Astrocyte (in vitro differentiated cells and primary cell): ENCODE results near the gene LOXHD1. TPM values are rescaled to one million over a fixed set of nuclear protein-coding genes. Genes with fewer than 3 reads are reported as not detected.

ENCODE experiments used
- DNase-seq: peaks from one replicate; pipeline ENCODE4 v3.0.0-alpha.2; 2010; ENCODE audit warnings: low read depth
- FAIRE-seq: peaks from 2 replicates; lab custom pipeline; 2011; peaks lifted over from hg19 to GRCh38; lab: Jason Lieb, UNC
- H2AFZ ChIP-seq: 2 replicates; pipeline ENCODE4 v1.6.0; 2012; ENCODE audit warnings: low read depth, low read length, inconsistent platforms
- H3K27ac ChIP-seq: 2 replicates; pipeline ENCODE4 v1.5.1; 2011; ENCODE audit warnings: low read depth, low read length, inconsistent platforms
- H3K27me3 ChIP-seq: 2 replicates; pipeline ENCODE4 v1.6.0; 2011; ENCODE audit warnings: low read length, inconsistent platforms; ENCODE audit not compliant: insufficient read depth
- H3K36me3 ChIP-seq: 2 replicates; pipeline ENCODE4 v1.5.1; 2011; ENCODE audit warnings: low read length, inconsistent platforms; ENCODE audit not compliant: insufficient read depth
- H3K4me1 ChIP-seq: 2 replicates; pipeline ENCODE4 v1.5.1; 2011; ENCODE audit warnings: low read length, inconsistent platforms; ENCODE audit not compliant: insufficient read depth
- H3K4me2 ChIP-seq: 2 replicates; pipeline ENCODE4 v1.6.0; 2012; ENCODE audit warnings: low read length, inconsistent platforms
- H3K4me3 ChIP-seq: 2 replicates; pipeline ENCODE4 v1.5.1; 2011; ENCODE audit warnings: low read depth, mild to moderate bottlenecking, low read length, inconsistent platforms; ENCODE audit not compliant: insufficient read depth
- H3K79me2 ChIP-seq: 2 replicates; pipeline ENCODE4 v1.6.0; 2012; ENCODE audit warnings: mild to moderate bottlenecking, low read length, inconsistent platforms; ENCODE audit not compliant: insufficient read depth
- H3K9ac ChIP-seq: 2 replicates; pipeline ENCODE4 v1.6.0; 2012; ENCODE audit warnings: mild to moderate bottlenecking, low read length, inconsistent platforms
- H3K9me3 ChIP-seq: 2 replicates; pipeline ENCODE4 v1.5.1; 2012; ENCODE audit warnings: low read depth, mild to moderate bottlenecking, low read length, inconsistent platforms; ENCODE audit not compliant: insufficient read depth
- H4K20me1 ChIP-seq: 2 replicates; pipeline ENCODE4 v1.6.0; 2012; ENCODE audit warnings: low read length, inconsistent platforms; ENCODE audit not compliant: insufficient read depth
- H3K27ac Mint-ChIP-seq: one replicate; pipeline ENCODE4 v1.8.0; 2021; ENCODE audit warnings: mild to moderate bottlenecking, mixed read lengths; ENCODE audit not compliant: unreplicated experiment
- H3K27me3 Mint-ChIP-seq: one replicate; pipeline ENCODE4 v1.8.0; 2021; ENCODE audit warnings: low read depth, mixed read lengths; ENCODE audit not compliant: unreplicated experiment
- H3K36me3 Mint-ChIP-seq: one replicate; pipeline ENCODE4 v1.8.0; 2021; ENCODE audit warnings: low read depth, mixed read lengths; ENCODE audit not compliant: unreplicated experiment
- H3K4me1 Mint-ChIP-seq: one replicate; pipeline ENCODE4 v1.8.0; 2021; ENCODE audit warnings: low read depth, mixed read lengths; ENCODE audit not compliant: unreplicated experiment
- H3K4me3 Mint-ChIP-seq: one replicate; pipeline ENCODE4 v1.8.0; 2021; ENCODE audit warnings: mild to moderate bottlenecking, moderate library complexity, mixed read lengths; ENCODE audit not compliant: unreplicated experiment
- H3K9me3 Mint-ChIP-seq: one replicate; pipeline ENCODE4 v1.8.0; 2021; ENCODE audit warnings: mild to moderate bottlenecking, mixed read lengths; ENCODE audit not compliant: unreplicated experiment
- EZH2 ChIP-seq: IDR thresholded peaks from 2 replicates; pipeline ENCODE4 v1.6.1; 2012; ENCODE audit warnings: mild to moderate bottlenecking, low read length, inconsistent platforms; ENCODE audit not compliant: insufficient read depth
- total RNA-seq: library from RNA; stranded (reverse); gene quantifications from 2 replicates; pipeline ENCODE4 v1.2.1, GENCODE V29; 2021
- TF ChIP-seq, protein P1 (sequence below): IDR thresholded peaks from 2 replicates; pipeline ENCODE4 v1.5.1; 2011; ENCODE audit warnings: low read depth, mild to moderate bottlenecking, inconsistent platforms, low read length, moderate library complexity; ENCODE audit not compliant: insufficient read depth

LOXHD1 gene
- total RNA-seq, 1 donor from 2014 or later, result not detected

DNA sequence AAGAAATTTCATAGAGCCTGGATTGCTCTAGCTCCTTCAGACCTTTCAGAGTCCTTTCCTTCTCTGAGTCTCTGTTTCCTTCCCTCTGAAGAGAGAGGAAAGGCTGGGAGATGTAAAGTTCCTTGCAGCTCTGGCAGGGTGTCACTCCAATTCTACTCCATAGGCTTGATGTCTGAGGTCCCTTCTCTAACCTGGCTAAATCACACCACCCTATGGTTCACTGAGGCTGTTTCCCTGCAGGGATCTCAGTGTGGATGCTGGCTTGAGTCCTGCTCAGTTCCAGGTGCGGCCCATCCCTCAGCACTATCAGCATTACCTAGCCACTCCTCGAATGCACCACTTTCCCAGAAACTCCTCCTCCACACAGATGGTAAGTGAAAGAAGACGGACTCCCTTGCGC lies 209.7 kb downstream of the LOXHD1 start:
- H3K36me3 ChIP-seq, result no peaks in the 10 kb centered on the region
- H3K4me1 ChIP-seq, result no peaks in the 10 kb centered on the region
- H2AFZ ChIP-seq, result no peak overlapping the region
- no peak overlapping the region for H3K4me3 Mint-ChIP-seq
- no peak for FAIRE-seq
- H3K27me3 ChIP-seq, result no peaks in the 10 kb centered on the region
- H3K27ac Mint-ChIP-seq, result no peak overlapping the region
- H4K20me1 ChIP-seq, result no peaks in the 10 kb centered on the region
- no peak overlapping the region for H3K27ac ChIP-seq
- no peak for DNase-seq
- H3K4me3 ChIP-seq, result no peak overlapping the region
- H3K36me3 Mint-ChIP-seq, result no peaks in the 10 kb centered on the region
- no peak overlapping the region for H3K4me2 ChIP-seq
- peaks cover 4% of the 10 kb centered on the region for H3K4me1 Mint-ChIP-seq
- H3K9me3 ChIP-seq, result no peaks in the 10 kb centered on the region
- no peak overlapping the region for H3K9ac ChIP-seq
- TF ChIP-seq, protein P1, sequence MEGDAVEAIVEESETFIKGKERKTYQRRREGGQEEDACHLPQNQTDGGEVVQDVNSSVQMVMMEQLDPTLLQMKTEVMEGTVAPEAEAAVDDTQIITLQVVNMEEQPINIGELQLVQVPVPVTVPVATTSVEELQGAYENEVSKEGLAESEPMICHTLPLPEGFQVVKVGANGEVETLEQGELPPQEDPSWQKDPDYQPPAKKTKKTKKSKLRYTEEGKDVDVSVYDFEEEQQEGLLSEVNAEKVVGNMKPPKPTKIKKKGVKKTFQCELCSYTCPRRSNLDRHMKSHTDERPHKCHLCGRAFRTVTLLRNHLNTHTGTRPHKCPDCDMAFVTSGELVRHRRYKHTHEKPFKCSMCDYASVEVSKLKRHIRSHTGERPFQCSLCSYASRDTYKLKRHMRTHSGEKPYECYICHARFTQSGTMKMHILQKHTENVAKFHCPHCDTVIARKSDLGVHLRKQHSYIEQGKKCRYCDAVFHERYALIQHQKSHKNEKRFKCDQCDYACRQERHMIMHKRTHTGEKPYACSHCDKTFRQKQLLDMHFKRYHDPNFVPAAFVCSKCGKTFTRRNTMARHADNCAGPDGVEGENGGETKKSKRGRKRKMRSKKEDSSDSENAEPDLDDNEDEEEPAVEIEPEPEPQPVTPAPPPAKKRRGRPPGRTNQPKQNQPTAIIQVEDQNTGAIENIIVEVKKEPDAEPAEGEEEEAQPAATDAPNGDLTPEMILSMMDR, result no peak
- no peak for TF ChIP-seq EZH2
- H3K27me3 Mint-ChIP-seq, result peaks cover 34% of the 10 kb centered on the region
- peaks cover 4% of the 10 kb centered on the region for H3K9me3 Mint-ChIP-seq
- H3K79me2 ChIP-seq, result no peaks in the 10 kb centered on the region

GRCh38 chr18:46445522-46446313 lies 211.3 kb downstream of the LOXHD1 start:
- Histone ChIP-seq H3K4me2 (no peak overlapping the region), H3K27ac (no peak overlapping the region), H4K20me1 (no peaks in the 10 kb centered on the region), H3K27me3 (no peaks in the 10 kb centered on the region), H3K79me2 (no peaks in the 10 kb centered on the region), H3K4me3 (no peak overlapping the region), H3K36me3 (no peaks in the 10 kb centered on the region), H3K9me3 (no peaks in the 10 kb centered on the region), H3K9ac (no peak overlapping the region), H2AFZ (no peak overlapping the region), H3K4me1 (no peaks in the 10 kb centered on the region)
- no peak for DNase-seq
- Mint-ChIP-seq H3K27ac (no peak overlapping the region), H3K9me3 (peaks cover 4% of the 10 kb centered on the region), H3K27me3 (peaks cover 32% of the 10 kb centered on the region), H3K4me1 (peaks cover 4% of the 10 kb centered on the region), H3K4me3 (no peak overlapping the region), H3K36me3 (no peaks in the 10 kb centered on the region)
- TF ChIP-seq EZH2, result no peak
- TF ChIP-seq, protein P1, result no peak
- FAIRE-seq, result no peak

GRCh38 chr18:46439037-46439436 lies 218.0 kb downstream of the LOXHD1 start:
- H3K4me3 ChIP-seq, result no peak overlapping the region
- FAIRE-seq (no peak), DNase-seq (no peak)
- TF ChIP-seq, protein P1, result no peak
- TF ChIP-seq EZH2, result no peak
- no peaks in the 10 kb centered on the region for H3K27me3 ChIP-seq
- H4K20me1 ChIP-seq, result no peaks in the 10 kb centered on the region
- Mint-ChIP-seq H3K27me3 (peaks cover 29% of the 10 kb centered on the region), H3K27ac (no peak overlapping the region), H3K4me1 (no peaks in the 10 kb centered on the region), H3K9me3 (peaks cover 3% of the 10 kb centered on the region), H3K4me3 (no peak overlapping the region), H3K36me3 (no peaks in the 10 kb centered on the region)
- no peak overlapping the region for H3K9ac ChIP-seq
- no peak overlapping the region for H2AFZ ChIP-seq
- H3K27ac ChIP-seq, result no peak overlapping the region
- H3K9me3 ChIP-seq, result no peaks in the 10 kb centered on the region
- H3K36me3 ChIP-seq, result no peaks in the 10 kb centered on the region
- no peak overlapping the region for H3K4me2 ChIP-seq
- H3K4me1 ChIP-seq, result no peaks in the 10 kb centered on the region
- no peaks in the 10 kb centered on the region for H3K79me2 ChIP-seq
